GM08714 (cell line): Measurements from ENCODE around the gene GPLD1.
A peak's percentile ranks its signal among the peaks of the same experiment; 100 is the strongest.
"Not testable (repeated sequence)": the region's sequence is repeated elsewhere in the genome, so short reads cannot be mapped to it uniquely, and the experiment has no call there.

Experiments used
- H3K4me3 ChIP-seq: fragments of 200-500 bp; sonication (Bioruptor generic); 2 replicates; pipeline ENCODE4 v1.5.1; 2014; ENCODE audit warnings: mild to moderate bottlenecking, low read length, inconsistent platforms
- ZNF274 ChIP-seq: IDR thresholded peaks from 2 replicates; pipeline ENCODE4 v1.6.1; 2012; ENCODE audit warnings: mild to moderate bottlenecking, low read depth, low read length

GPLD1 gene

DNA sequence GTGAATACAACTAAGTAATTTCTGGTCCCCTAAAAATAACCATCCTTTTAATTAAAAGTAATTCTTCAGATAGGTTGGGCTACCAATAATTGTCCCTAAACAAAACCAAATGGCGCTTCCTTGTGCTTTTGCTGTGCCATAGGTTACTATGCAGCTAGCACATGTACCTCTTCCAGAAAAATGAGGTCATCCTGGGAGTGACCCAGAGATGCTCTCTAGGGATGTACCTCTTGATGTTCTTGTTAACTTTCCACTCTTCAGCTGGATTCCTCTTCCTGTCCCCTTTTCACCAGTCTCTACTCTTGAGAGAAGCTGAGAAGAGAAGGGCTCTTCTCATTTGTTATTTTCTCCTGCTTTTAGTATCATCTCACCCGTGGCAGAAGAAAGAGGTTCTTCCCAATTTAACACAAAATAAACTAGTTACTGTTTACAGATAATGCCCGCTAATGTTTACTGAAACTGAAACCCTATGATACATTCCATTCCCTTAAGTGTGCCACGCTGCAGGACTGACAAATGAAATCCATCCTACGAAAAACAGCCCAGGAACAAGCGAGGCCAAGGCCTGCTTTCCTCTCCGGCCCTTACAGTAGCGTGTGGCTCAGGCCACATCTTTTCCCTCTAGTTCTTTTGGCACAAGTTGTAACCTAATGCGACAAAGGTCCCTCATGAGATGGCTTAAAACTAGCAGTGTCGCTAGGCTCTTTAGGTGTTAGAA, 62.5 kb downstream of the GPLD1 start:
- H3K4me3 ChIP-seq: no peak overlapping the region
- TF ChIP-seq ZNF274: no peak

DNA sequence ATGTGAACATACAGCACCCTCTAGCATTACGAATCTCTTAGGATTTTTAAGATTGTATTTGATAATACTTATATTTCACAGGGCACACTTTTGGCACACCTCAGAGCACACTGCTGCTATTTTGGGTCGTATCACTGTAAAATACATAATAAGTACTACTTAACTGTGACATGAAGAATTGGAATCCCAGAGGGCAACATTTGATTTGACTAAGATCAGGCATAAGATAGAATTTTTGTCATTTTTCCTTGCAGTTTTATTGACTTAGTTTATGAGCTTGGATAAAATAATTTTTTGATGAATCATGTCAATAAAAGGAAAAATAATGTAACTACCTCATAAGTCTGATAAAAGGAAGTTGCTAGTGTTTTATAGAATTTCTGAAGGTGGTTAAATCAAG, 64.3 kb downstream of the GPLD1 start:
- no peak for TF ChIP-seq ZNF274
- no peak overlapping the region for H3K4me3 ChIP-seq

DNA sequence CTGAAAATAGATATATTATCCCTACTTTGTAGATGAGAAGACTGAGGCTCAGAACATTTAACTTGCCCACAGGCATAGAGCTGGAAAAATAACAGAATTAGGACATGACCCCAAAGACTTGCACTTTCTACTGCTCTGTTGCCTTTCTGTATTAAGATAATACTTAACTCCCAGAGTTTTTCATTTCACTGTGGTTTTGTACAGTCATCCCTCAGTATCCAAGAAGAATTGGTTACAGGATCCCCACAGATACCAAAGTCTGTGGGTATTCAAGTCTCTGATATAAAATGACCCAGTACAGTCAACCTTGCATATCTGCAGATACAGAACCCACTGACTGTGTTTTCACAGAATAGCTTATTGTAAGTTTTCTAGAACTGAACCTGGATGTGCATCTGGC, 69.9 kb downstream of the GPLD1 start:
- TF ChIP-seq ZNF274: no peak
- no peak overlapping the region for H3K4me3 ChIP-seq

DNA sequence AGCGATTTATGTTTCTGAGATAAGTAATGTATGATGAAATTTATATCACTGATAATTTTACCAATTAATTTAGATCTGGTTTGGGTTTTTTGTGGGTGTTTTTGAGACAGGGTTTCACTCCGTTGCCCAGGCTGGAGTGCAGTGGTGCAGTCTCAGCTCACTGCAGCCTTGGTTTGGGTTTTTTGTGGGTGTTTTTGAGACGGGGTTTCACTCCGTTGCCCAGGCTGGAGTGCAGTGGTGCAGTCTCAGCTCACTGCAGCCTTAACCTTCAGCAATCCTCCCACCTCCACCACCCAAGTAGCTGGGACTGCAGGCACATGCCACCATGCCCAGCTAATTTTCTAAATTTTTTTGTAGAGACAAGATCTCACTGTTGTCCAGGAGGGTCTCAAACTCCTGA, 73.6 kb downstream of the GPLD1 start:
- H3K4me3 ChIP-seq: no peak overlapping the region
- no peak for TF ChIP-seq ZNF274

DNA sequence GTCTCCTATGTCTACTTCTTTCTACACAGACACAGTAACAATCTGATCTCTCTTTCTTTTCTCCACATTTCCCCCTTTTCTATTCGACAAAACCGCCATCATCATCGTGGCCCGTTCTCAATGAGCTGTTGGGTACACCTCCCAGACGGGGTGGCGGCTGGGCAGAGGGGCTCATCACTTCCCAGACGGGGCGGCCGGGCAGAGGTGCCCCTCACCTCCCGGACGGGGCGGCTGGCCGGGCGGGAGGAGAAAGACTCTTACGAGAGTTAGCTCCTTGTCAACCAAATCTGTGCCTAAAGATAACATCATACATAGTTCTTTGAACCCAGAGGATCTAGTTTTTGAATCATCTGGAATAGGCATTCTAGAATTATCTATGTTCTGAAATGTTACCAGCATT, 74.8 kb downstream of the GPLD1 start:
- not testable (repeated sequence) for H3K4me3 ChIP-seq

DNA sequence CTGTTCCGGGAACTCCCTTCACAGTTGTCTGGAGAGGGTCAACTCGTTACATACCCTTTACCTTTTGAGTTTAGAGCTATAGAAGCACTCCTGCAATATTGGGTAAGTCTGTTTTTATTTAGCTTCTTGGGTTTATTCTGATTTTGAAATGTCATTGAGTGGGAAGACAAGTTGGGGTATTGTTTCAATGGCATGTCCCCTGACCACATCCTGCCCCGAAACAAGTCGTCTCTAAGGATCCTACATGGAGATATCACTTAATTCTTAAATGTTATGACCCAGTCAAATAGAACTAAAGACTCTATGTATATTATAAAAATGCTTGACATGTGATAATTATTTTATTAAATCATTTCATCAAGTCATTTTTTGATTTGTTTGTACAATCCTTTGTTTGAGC, 77.1 kb downstream of the GPLD1 start:
- H3K4me3 ChIP-seq: no peak overlapping the region
- TF ChIP-seq ZNF274: no peak

DNA sequence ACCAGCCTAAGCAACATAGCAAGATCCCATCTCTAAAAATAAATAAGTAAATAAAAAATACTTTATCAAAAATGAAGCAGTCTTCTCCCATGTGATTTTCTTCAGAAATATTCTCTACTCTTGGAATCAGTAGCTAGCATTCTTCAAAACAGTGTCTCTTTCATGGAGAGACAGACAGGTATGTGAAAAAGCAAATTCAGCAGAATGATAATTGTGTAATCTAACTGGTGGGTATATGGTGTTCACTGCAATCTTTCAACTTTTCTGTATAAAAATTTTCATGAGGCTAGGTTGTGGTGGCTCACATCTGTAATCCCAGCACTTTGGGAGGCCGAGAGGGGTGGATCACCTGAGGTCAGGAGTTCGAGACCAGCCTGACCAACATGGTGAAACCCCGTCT, 78.8 kb downstream of the GPLD1 start:
- TF ChIP-seq ZNF274: no peak
- H3K4me3 ChIP-seq: no peak overlapping the region

DNA sequence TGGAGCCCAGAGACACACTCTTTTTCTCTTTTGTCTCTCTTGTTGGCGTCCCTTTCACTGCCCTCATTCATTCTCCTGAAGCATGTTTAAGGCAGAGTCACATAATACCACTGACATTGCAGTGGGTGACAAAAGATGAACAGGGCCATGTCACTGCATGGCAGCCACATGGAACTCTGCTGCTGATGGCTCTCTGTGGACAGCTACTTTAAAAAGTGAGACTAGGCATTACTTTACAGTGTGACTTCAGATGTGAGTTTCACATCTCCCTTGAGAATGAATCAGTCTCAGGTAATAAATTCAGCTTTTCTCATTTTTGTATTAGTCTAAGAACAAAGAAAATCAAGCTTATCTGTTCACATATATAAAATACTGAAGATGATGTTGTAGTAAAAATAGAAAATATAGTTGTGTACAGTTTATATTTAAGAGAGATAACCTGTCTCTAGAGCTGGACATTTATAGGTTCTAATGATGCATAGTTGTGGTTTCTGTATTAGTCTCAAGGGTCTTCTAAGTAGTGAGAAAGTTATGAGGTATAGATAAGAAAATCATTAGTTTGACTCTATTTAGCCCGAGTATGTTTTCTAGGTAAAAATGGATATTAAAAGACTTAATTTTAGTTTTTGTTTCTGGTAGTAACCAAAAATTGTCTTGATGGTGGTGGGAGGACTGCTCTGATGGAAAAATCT, 80.5 kb downstream of the GPLD1 start:
- H3K4me3 ChIP-seq: no peak overlapping the region

DNA sequence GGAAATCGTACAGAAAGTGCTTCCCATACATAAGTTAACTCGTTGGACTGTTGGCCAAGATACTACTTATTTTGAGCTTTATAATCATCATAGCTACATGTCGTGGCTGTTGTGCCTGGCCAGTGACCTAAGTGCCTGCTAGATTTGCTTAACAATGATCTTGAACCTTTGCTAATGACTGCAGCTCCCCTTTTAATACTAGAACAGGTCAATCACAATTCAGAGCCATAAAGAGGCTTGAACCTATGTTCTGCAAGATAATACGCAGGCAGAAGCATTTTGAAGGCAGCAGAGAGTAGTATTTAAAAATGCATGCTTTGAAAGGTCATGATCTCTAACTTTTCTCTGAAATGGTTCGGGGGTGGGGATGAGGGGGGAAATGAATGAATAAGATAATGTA, 84.1 kb downstream of the GPLD1 start:
- TF ChIP-seq ZNF274: no peak
- no peak overlapping the region for H3K4me3 ChIP-seq

More for the DNA sequence above, 80.5 kb downstream of the GPLD1 start:
- no peak for TF ChIP-seq ZNF274

DNA sequence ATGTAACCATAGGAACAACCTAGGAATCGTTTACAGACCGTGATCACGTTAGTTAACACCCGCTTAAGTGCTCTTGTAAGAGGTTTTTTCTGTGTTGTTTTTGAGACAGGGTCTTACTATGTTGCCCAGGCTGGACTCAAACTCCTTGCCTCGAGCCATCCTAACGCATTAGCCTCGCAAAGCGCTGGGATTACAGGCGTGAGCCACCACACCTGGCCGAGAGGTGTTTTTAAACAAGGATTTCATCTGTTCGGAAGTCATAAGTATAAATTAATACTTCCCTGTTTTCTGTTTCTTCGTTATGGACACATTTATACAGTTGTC, 85.9 kb downstream of the GPLD1 start:
- H3K4me3 ChIP-seq: peak overlapping the region; percentile 64
- TF ChIP-seq ZNF274: no peak

DNA sequence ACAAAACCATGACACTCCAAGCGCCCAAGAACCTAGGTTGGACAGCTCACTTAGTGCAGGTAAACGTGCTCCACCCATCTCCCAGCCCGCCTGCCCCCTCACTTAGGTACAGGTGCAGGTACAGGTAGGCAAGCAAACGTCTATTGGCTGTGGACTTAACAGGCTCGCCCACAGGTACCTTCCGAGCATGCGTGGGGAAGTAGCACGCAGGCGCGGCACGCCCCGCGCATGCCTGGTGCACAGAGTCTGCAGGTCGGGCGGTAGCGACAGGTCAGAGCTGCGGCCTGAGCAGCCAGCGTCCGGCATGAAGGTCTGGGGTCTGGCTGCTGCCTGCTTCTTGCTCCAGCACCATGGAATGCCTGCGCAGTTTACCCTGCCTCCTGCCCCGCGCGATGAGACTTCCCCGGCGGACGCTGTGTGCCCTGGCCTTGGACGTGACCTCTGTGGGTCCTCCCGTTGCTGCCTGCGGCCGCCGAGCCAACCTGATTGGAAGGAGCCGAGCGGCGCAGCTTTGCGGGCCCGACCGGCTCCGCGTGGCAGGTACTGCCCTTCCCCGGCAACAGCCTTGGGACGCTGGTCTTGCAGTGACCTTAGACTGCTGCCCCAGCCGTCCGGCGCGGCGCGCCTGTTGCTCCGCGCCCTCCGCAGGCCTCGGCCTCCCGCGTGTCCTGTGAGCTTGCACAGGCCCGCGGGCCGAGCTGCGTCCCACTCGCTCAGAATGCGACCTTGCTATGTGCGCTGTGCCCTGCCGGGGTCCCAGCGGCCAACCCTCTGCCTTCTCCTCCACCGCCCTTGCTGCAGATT, 86.5 kb downstream of the GPLD1 start, which contains the start of gene MRS2:
Gene MRS2 (plus strand): TSS at position 240 of the 804 bp plus-strand sequence. CDS start 111 bp downstream, at position 351.
- TF ChIP-seq ZNF274: no peak
- peak within 1 kb of the TSS; percentile 64 for H3K4me3 ChIP-seq

DNA sequence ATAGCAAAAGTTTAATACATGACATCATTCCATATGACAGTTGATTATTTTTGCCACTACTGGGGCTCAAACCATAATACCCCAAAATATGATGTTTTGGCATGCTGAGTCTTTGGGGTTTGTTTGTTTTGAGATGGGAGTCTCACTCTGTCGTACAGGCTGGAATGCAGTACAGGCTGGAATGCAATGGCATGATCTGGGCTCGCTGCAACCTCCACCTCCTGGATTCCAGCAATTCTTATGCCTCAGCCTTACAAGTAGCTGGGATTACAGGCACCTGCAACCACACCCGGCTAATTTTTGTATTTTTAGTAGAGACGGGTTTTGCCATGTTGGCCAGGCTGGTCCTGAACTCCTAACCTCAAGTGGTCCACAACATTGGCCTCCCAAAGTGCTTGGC, 87.9 kb downstream of the GPLD1 start:
- H3K4me3 ChIP-seq: no peak overlapping the region
- no peak for TF ChIP-seq ZNF274

DNA sequence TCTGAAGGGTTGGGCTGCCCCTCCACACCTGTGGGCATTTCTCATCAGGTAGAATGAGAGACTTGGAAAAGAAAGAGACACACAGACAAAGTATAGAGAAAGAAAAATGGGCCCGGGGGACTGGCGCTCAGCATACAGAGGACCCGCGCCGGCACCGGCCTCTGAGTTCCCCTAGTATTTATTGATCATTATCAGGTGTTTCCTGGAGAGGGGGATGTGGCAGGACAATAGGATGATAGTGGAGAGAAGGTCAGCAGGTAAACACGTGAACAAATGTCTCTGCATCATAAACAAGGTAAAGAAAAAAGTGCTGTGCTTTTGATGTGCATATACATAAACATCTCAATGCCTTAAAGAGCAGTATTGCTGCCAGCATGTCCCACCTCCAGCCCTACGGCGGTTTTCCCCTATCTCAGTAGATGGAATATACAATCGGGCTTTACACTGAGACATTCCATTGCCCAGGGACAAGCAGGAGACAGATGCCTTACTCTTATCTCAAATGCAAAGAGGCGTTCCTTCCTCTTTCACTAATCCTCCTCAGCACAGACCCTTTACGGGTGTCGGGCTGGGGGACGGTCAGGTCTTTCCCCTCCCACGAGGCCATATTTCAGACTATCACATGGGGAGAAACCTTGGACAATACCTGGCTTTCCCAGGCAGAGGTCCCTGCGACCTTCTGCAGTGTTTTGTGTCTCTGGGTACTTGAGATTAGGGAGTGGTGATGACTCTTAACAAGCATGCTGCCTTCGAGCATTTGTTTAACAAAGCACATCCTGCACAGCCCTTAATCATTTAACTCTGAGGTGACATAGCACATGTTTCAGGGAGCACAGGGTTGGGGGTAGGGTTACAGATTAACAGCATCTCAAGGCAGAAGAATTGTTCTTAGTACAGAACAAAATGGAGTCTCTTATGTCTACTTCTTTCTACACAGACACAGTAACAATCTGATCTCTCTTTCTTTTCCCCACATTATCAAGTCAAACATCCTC, 89.0 kb downstream of the GPLD1 start:
- H3K4me3 ChIP-seq: not testable (repeated sequence)

DNA sequence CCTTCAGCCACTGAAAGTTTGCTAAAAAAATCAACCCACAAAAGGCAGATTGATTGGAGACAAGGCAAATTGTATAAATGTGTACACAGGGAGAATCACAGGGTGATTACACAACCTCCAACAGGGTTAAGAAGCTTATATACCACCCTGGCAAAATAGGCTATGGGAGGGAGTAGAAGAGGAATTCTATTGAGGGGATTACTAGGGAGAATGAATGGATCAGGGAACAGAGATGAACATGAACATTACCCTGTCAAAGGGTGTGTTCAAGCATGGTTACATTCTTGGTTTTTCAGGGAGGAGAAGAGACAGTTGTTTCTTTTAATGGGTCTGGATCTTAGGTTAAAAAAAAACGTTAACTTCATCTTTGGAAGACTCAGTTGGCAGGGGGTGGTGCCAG, 91.7 kb downstream of the GPLD1 start:
- no peak overlapping the region for H3K4me3 ChIP-seq
- TF ChIP-seq ZNF274: no peak
